HFFc6 (cell line): ENCODE data around the gene SERPINB8. TPM values are rescaled to one million over a fixed set of nuclear protein-coding genes. Genes with fewer than 3 reads are reported as not detected.

Experiments used
- DNase-seq: peaks from one replicate; pipeline ENCODE4 v3.0.0-alpha.2; 2018
- H3K27ac Mint-ChIP-seq: 2 replicates; pipeline ENCODE4 v1.8.0; 2020; ENCODE audit warnings: mild to moderate bottlenecking, mixed read lengths
- H3K27me3 Mint-ChIP-seq: 2 replicates; pipeline ENCODE4 v1.8.0; 2021; ENCODE audit warnings: mild to moderate bottlenecking, moderate library complexity, mixed read lengths; ENCODE audit not compliant: insufficient read depth
- H3K36me3 Mint-ChIP-seq: 2 replicates; pipeline ENCODE4 v1.8.0; 2021; ENCODE audit warnings: low read depth, mixed read lengths
- H3K4me1 Mint-ChIP-seq: 2 replicates; pipeline ENCODE4 v1.8.0; 2020; ENCODE audit warnings: low read depth, mixed read lengths
- H3K4me3 Mint-ChIP-seq: 2 replicates; pipeline ENCODE4 v1.8.0; 2020; ENCODE audit warnings: mild to moderate bottlenecking, moderate library complexity, mixed read lengths
- H3K9me3 Mint-ChIP-seq: 2 replicates; pipeline ENCODE4 v1.8.0; 2020; ENCODE audit warnings: mild to moderate bottlenecking, mixed read lengths
- total RNA-seq, 6 experiments: library from RNA; stranded (reverse); fragmentation: NEBNext Ultra II Directional; extraction: Animal tissue kit (Norgen Biotek cat#: 25700); gene quantifications; 2 replicates in 1 of 6; 3 replicates in 5 of 6; pipeline ENCODE4 v1.2.3, GENCODE V29; 2021
- TF ChIP-seq, protein P1 (sequence below): fragments of 200-600 bp; sonication (generic); IDR thresholded peaks from 2 replicates; pipeline ENCODE4 v1.5.0; 2021; ENCODE audit warnings: antibody characterized with exemption, mild to moderate bottlenecking

Gene SERPINB8
- total RNA-seq, 6 experiments from 2014 or later: 32.6 to 42.9 (median 36.9) TPM

GRCh38 chr18:63975628-63976027 is 5.7 kb downstream of the SERPINB8 start:
- Mint-ChIP-seq H3K9me3 (no peaks in the 10 kb centered on the region), H3K27me3 (no peaks in the 10 kb centered on the region; the same call in 1 of the 2 replicates), H3K36me3 (peaks cover 5% of the 10 kb centered on the region; the same call in 1 of the 2 replicates), H3K27ac (peak overlapping the region; percentile 55; the same call in 1 of the 2 replicates), H3K4me1 (peaks cover 68% of the 10 kb centered on the region), H3K4me3 (no peak overlapping the region)
- TF ChIP-seq, protein P1, sequence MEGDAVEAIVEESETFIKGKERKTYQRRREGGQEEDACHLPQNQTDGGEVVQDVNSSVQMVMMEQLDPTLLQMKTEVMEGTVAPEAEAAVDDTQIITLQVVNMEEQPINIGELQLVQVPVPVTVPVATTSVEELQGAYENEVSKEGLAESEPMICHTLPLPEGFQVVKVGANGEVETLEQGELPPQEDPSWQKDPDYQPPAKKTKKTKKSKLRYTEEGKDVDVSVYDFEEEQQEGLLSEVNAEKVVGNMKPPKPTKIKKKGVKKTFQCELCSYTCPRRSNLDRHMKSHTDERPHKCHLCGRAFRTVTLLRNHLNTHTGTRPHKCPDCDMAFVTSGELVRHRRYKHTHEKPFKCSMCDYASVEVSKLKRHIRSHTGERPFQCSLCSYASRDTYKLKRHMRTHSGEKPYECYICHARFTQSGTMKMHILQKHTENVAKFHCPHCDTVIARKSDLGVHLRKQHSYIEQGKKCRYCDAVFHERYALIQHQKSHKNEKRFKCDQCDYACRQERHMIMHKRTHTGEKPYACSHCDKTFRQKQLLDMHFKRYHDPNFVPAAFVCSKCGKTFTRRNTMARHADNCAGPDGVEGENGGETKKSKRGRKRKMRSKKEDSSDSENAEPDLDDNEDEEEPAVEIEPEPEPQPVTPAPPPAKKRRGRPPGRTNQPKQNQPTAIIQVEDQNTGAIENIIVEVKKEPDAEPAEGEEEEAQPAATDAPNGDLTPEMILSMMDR: no peak
- no peak for DNase-seq

GRCh38 chr18:63977040-63977439 is 7.2 kb downstream of the SERPINB8 start:
- TF ChIP-seq, protein P1: no peak
- Mint-ChIP-seq H3K36me3 (peaks cover 12% of the 10 kb centered on the region), H3K27me3 (no peaks in the 10 kb centered on the region), H3K4me3 (no peak overlapping the region), H3K4me1 (peaks cover 55% of the 10 kb centered on the region), H3K9me3 (no peaks in the 10 kb centered on the region), H3K27ac (no peak overlapping the region)
- no peak for DNase-seq

GRCh38 chr18:63979409-63979920 is 9.6 kb downstream of the SERPINB8 start:
- Mint-ChIP-seq H3K27ac (peak overlapping the region; percentile 75), H3K4me1 (peaks cover 36% of the 10 kb centered on the region), H3K27me3 (no peaks in the 10 kb centered on the region), H3K4me3 (peak overlapping the region; percentile 83), H3K36me3 (peaks cover 14% of the 10 kb centered on the region), H3K9me3 (no peaks in the 10 kb centered on the region)
- TF ChIP-seq, protein P1: peak; percentile 92
- DNase-seq: peak; percentile 53

DNA sequence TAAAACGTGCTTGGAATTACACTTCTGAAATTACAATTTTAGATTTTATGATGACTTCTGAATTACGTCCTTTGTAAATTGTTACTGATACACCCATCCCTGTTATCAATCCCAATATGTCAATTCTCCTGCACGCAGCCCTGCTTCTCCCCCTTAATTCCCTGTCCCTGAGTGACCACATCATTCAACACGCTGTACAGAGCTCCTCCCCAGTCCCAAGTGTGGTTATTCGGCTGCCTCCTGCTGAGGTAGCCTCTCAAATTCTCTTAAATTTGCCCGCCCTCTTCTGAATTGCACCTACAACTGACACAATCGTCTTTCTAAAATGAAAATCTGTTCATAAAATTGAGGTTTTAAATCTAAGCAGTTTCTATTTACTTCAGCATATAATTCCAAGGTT is 10.1 kb downstream of the SERPINB8 start:
- H3K4me1 Mint-ChIP-seq: peaks cover 30% of the 10 kb centered on the region
- H3K27ac Mint-ChIP-seq: peak overlapping the region; percentile 75
- TF ChIP-seq, protein P1: no peak
- no peaks in the 10 kb centered on the region for H3K9me3 Mint-ChIP-seq
- H3K27me3 Mint-ChIP-seq: no peaks in the 10 kb centered on the region
- DNase-seq: no peak
- peaks cover 17% of the 10 kb centered on the region for H3K36me3 Mint-ChIP-seq
- peak overlapping the region; percentile 83; the same call in 1 of the 2 replicates for H3K4me3 Mint-ChIP-seq

DNA sequence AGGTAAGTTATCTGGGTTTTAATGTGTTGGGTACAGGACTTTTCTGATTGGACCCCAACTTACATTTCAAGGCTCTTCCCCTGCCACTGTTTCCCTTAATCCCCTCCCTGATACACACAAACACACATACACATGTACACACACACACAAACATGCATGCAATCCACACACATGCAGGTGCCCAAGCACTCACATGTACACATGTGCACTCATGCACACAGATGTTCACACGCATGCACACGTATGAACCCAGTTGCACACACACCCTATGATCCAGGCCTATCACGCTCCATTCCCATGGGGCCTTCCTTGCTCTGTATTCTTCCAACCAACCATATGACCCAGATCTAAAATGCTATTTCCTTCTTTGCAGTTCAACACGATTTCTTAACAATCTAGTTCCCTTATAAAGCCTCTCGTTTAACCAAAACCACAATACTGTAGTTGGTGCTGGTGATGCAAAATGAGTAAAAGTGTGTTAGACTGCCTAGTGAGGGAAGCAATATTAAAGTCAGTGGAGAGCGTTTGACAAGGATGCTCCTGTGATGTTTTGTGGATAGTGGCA is 11.1 kb downstream of the SERPINB8 start:
- Mint-ChIP-seq H3K36me3 (peaks cover 27% of the 10 kb centered on the region), H3K27ac (no peak overlapping the region), H3K4me1 (peaks cover 23% of the 10 kb centered on the region), H3K27me3 (no peaks in the 10 kb centered on the region), H3K4me3 (no peak overlapping the region), H3K9me3 (no peaks in the 10 kb centered on the region)
- no peak for DNase-seq
- TF ChIP-seq, protein P1: no peak
